Ectodermal cell (in vitro differentiated cells): ENCODE results near the gene PHKB.

ENCODE experiments used
- H3K27ac ChIP-seq: 2 replicates; pipeline ENCODE4 v1.7.0; 2013; ENCODE audit warnings: mild to moderate bottlenecking, low read depth, low read length; ENCODE audit not compliant: insufficient read depth, poor library complexity, severe bottlenecking
- H3K27me3 ChIP-seq: 2 replicates; pipeline ENCODE4 v1.7.0; 2013; ENCODE audit warnings: mild to moderate bottlenecking, low read length; ENCODE audit not compliant: insufficient read depth, control insufficient read depth, poor library complexity, severe bottlenecking
- H3K36me3 ChIP-seq: one replicate; pipeline ENCODE4 v1.7.0; 2013; ENCODE audit warnings: low read length; ENCODE audit not compliant: control insufficient read depth, insufficient read depth
- H3K4me1 ChIP-seq: one replicate; pipeline ENCODE4 v1.7.0; 2013; ENCODE audit warnings: low read length; ENCODE audit not compliant: control insufficient read depth, insufficient read depth
- H3K4me3 ChIP-seq: 2 replicates; pipeline ENCODE4 v1.7.0; 2013; ENCODE audit warnings: low read depth, low read length, control low read depth; ENCODE audit not compliant: insufficient read depth
- H3K9me3 ChIP-seq: 2 replicates; pipeline ENCODE4 v1.7.0; 2013; ENCODE audit warnings: mild to moderate bottlenecking, low read length, moderate library complexity; ENCODE audit not compliant: control insufficient read depth
- WGBS, 2 experiments: methylation state at CpG; one replicate each; pipeline ENCODE4 v1.1.7; 2013; ENCODE audit warnings: missing lambda C conversion rate in 2 of 2; 5-methylcytosine and 5-hydroxymethylcytosine counted together

PHKB gene

DNA sequence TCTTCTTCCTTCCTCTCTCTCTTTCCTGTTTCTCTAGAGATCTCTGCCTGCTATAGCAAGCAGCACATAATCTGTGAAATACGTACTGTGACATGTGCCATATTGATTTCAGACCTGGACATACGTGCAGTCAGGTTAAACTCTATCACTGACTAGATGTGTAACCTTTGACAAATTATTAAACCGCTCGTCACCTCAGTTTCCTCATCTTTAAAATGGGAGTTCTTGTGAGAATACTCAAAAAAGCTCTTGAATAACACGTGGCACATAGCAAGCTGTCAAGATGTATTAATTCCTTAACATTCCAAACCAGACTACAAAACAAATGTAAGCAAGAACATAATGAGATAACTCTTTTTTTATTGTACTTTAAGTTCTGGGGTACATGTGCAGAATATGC is 170.0 kb downstream of the PHKB start:
- Histone ChIP-seq H3K36me3 (no peaks in the 10 kb centered on the region), H3K4me1 (no peaks in the 10 kb centered on the region), H3K27ac (no peak overlapping the region), H3K9me3 (no peaks in the 10 kb centered on the region), H3K27me3 (no peaks in the 10 kb centered on the region), H3K4me3 (no peak overlapping the region)
- 93 to 96% methylated on average over 5 of the region's 5 CpGs for WGBS, 2 experiments

DNA sequence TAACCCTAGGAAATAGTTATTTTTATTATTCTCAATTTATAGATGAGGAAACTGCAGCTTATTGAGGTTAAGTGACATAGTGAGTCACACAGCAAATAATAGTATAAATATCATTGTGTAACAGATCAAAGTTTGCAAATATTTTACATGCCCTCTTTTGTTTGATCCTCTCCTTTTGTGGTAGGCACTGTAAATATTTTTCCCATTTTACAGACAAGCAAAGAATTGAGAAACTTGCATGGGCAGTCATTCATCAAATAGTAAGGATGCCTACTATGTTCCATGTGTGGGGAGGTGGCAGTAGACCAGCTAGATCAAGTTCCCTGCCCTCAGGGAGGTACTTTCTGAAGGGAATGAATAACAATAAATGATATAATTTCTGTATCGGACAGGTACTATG is 173.0 kb downstream of the PHKB start:
- H3K27me3 ChIP-seq, result no peaks in the 10 kb centered on the region
- H3K4me3 ChIP-seq, result no peak overlapping the region
- no peak overlapping the region for H3K27ac ChIP-seq
- 96 to 97% methylated on average over 1 of the region's 1 CpG for WGBS, 2 experiments
- H3K9me3 ChIP-seq, result no peaks in the 10 kb centered on the region
- H3K36me3 ChIP-seq, result no peaks in the 10 kb centered on the region
- no peaks in the 10 kb centered on the region for H3K4me1 ChIP-seq

DNA sequence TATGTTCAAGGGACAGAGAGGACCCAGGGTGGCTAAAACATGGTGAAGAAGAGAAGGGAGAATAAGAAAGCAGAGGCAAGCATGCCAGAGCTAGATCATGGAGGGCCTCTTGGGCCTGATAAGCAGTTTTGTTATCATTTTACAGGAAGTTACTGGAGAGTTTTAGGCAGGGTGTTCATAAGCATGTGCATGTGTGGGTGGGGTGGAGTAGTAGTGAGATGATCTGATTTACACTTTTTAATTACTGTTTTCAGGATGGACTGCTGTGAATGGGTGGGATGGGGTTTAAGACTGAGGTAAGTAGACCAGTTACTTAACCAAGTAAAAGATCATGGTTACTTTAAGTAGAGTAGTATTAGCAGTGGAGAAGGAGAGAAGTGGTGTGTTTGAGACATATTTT is 173.6 kb downstream of the PHKB start:
- Histone ChIP-seq H3K9me3 (no peaks in the 10 kb centered on the region), H3K27ac (no peak overlapping the region), H3K4me1 (no peaks in the 10 kb centered on the region), H3K36me3 (no peaks in the 10 kb centered on the region), H3K4me3 (no peak overlapping the region), H3K27me3 (no peaks in the 10 kb centered on the region)

DNA sequence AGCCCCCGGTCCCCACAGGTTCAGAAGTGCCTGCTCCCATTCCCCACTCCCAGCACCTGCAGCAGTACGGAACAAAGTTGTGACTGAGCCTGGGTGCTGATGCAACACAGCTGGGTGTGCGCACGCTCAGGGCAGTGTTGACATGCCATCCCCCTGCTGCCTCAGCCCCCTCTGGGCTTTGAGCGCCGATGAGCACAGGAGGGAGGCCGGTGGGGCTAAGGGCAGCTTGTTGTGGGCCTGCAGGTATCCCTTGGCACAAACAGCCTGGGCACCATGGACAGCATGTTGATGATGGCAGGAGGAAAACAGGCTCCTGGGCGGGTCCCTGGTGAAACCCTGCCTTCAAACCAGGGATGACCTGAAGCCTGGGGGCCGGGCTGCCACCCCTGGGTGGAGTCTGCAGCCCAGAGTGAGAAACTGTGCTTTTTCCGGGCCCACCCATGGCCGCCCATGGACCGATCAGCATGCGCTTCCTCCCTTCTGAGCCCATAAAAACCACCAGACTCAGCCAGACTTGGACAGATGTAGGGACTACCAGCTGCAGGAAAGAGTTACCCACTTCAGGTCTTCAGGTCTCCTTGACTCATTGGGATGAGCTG is 175.5 kb downstream of the PHKB start:
- no peaks in the 10 kb centered on the region for H3K27me3 ChIP-seq
- no peaks in the 10 kb centered on the region for H3K36me3 ChIP-seq
- H3K9me3 ChIP-seq, result no peaks in the 10 kb centered on the region
- 93 to 94% methylated on average over 13 of the region's 13 CpGs for WGBS, 2 experiments
- no peaks in the 10 kb centered on the region for H3K4me1 ChIP-seq
- no peak overlapping the region for H3K4me3 ChIP-seq
- no peak overlapping the region for H3K27ac ChIP-seq

DNA sequence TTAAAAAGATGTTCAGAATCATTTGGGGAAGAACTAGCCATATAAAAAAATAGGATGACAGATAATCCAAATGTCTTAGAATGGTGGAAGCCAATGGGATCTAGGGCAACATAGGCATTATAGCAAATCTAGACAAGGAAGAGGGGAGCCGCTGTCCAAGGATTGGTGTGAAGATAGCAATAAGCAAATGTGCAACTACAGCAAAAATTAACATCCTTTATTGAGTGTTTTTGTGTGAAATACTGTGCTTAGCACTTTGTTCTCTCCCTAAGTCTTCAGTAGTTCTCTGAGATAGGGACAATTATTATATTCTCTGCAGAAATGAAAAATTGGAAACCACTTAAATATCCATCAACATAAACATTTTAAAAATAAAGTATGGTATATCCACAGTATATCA is 177.0 kb downstream of the PHKB start:
- no peak overlapping the region for H3K27ac ChIP-seq
- H3K9me3 ChIP-seq, result no peaks in the 10 kb centered on the region
- H3K27me3 ChIP-seq, result no peaks in the 10 kb centered on the region
- H3K4me3 ChIP-seq, result no peak overlapping the region
- 88 to 100% methylated on average over 1 of the region's 1 CpG for WGBS, 2 experiments
- H3K4me1 ChIP-seq, result no peaks in the 10 kb centered on the region
- H3K36me3 ChIP-seq, result no peaks in the 10 kb centered on the region

DNA sequence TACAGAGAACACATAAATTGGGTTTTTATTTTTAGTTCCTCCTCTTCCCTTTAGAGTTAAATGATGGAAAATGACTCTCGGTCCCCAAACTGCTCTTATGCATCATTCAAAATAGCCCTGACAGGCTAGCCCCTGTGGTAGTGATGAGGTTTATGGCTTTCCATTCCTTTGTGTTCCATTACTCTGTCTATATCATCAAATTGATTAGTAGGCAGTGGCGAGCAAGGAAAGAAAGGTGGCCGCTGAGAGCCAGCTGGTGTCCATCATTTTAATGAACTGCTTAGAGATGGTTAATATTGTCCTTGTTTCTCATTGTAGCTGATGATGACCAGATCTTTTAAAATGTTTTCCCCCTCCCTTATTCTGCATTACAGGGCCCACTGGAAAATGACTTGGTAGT is 179.5 kb downstream of the PHKB start:
- Histone ChIP-seq H3K4me3 (no peak overlapping the region), H3K9me3 (no peaks in the 10 kb centered on the region), H3K27ac (no peak overlapping the region), H3K4me1 (no peaks in the 10 kb centered on the region), H3K27me3 (no peaks in the 10 kb centered on the region), H3K36me3 (no peaks in the 10 kb centered on the region)
- WGBS, 2 experiments, result 83 to 100% methylated on average over 1 to 3 of the region's 3 CpGs

DNA sequence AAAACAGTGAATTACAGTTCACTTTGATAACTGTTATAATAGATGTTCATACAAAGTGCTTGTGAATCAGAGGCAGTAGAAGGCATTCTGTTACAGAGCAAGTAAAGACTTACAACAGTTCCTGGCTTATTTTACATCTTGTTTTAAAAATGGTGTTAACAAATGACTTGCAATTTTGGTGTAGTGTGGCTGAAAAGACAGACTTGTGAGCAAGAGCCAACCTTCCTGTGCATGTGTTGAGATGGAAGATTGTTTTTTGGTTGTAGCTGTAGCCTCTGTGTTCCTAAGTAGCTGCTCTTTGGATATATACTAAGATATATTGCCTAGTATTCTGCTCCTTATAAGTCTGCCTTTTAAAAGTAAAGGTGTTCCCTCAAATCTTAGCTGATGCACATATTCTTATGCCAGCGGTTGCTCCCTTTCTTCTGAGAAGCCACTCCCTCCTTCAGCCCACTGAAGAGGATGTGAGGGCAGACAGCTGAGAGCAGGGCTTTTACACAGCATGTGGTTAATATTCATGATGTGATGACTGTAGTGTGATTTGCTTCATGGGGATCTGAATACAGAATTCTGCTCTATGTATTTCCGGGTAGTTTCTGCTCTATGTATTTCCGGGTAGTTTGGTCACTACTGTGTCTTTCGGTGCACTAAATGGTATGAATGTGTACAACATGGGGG is 182.3 kb downstream of the PHKB start:
- Histone ChIP-seq H3K9me3 (no peaks in the 10 kb centered on the region), H3K36me3 (no peaks in the 10 kb centered on the region), H3K4me3 (no peak overlapping the region), H3K27ac (no peak overlapping the region), H3K27me3 (no peaks in the 10 kb centered on the region), H3K4me1 (no peaks in the 10 kb centered on the region)
- WGBS, 2 experiments, result 93 to 95% methylated on average over 4 of the region's 4 CpGs

DNA sequence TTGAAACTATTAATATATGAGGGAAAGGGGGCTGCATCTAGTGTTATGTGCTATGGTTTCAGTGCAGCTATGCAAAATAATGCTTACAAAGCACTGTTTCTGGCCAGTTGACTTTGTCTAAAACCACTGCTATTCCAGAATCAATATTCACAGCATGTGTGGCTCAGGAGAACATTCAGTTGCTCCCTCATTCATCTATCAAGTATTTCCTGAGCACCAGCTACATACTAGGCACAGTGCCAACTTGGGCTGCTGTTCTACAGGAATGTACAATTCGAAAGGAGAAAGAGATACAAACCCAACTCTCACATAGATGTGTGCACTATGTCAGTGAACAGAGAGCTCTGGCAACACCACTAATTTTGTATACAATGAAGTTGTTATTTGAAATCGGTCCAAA is 183.0 kb downstream of the PHKB start:
- Histone ChIP-seq H3K4me3 (no peak overlapping the region), H3K27ac (no peak overlapping the region)
- WGBS, 2 experiments, result 86 to 88% methylated on average over 2 of the region's 2 CpGs

DNA sequence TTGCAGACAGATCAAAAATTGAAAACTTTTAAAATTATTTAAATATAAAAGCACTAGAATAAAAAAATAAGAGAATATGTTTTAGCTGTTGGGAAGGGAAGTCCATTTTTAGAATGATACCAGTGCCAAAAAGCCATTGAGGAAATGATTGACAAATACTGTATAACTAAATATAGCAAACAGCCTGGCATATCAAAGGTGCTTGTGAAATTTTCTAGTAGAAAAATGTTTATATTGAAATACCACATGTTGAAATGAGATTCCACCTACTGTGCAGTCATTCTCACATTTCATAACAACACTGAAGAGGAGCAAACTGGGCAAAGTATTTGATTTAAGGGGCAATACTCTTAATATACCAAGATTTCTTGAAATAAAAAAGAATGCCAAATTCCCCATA is 183.5 kb downstream of the PHKB start:
- H3K9me3 ChIP-seq, result no peaks in the 10 kb centered on the region
- no peaks in the 10 kb centered on the region for H3K27me3 ChIP-seq
- H3K4me1 ChIP-seq, result no peaks in the 10 kb centered on the region
- no peaks in the 10 kb centered on the region for H3K36me3 ChIP-seq
- no peak overlapping the region for H3K27ac ChIP-seq
- H3K4me3 ChIP-seq, result no peak overlapping the region

More for the DNA sequence above, 183.0 kb downstream of the PHKB start:
- Histone ChIP-seq H3K9me3 (no peaks in the 10 kb centered on the region), H3K27me3 (no peaks in the 10 kb centered on the region), H3K4me1 (no peaks in the 10 kb centered on the region), H3K36me3 (no peaks in the 10 kb centered on the region)

DNA sequence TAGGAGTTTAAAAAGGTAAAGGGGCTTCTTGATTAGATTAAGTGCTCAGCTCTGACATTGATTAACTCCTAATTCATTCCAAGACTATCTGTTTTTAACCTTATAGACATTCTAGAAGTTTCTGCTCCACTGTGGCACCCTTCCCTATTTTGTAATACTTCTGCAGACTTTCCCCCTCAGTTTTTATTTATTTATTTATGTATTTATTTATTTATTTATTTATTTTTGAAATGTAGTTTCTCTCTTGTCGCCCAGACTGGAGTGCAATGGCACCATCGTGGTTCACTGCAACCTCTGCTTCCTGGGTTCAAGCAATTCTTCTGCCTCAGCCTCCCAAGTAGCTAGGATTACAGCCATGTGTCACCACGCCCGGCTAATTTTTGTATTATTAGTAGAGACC is 185.8 kb downstream of the PHKB start:
- Histone ChIP-seq H3K4me3 (no peak overlapping the region), H3K36me3 (no peaks in the 10 kb centered on the region), H3K27ac (no peak overlapping the region), H3K27me3 (no peaks in the 10 kb centered on the region), H3K9me3 (no peaks in the 10 kb centered on the region), H3K4me1 (no peaks in the 10 kb centered on the region)
- 91 to 95% methylated on average over 4 of the region's 4 CpGs for WGBS, 2 experiments

DNA sequence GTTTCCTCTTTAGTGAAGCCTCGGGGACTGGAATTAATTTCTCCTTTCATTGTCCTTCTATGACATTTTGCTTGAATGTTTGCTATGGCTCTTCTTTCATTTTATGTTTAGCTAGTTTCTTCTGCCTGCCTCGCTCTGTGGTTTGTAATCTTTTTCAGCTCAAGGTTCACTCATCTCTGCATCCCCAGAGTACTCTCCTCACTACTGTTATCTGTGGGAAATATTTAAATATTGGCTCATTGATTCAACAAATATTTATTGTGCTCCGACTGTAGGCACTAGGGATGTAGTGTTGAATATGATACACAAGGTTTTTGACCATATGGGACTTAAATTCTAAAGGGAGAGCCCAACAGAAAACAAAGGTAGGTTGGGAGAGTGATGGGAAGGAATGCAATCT is 195.9 kb downstream of the PHKB start:
- Histone ChIP-seq H3K4me3 (no peak overlapping the region), H3K27me3 (no peaks in the 10 kb centered on the region), H3K9me3 (no peaks in the 10 kb centered on the region), H3K36me3 (no peaks in the 10 kb centered on the region), H3K27ac (no peak overlapping the region), H3K4me1 (no peaks in the 10 kb centered on the region)
- WGBS, 2 experiments, result 85 to 89% methylated on average over 3 of the region's 3 CpGs
